Esophagus squamous epithelium (tissue), 5 donors: ENCODE results near the gene CMTM8. TPM values are rescaled to one million over a fixed set of nuclear protein-coding genes. Genes with fewer than 3 reads are reported as not detected.
A peak's percentile ranks its signal among the peaks of the same experiment; 100 is the strongest.
"Not testable (repeated sequence)": the region's sequence is repeated elsewhere in the genome, so short reads cannot be mapped to it uniquely, and the experiment has no call there.

Experiments used
- DNase-seq: peaks from one replicate; lab custom pipeline; 2025; lab: John Stamatoyannopoulos, UW
- H3K27ac ChIP-seq, 4 donors: fragments of 200-600 bp; sonication (generic); one replicate each; pipeline ENCODE4 v1.5.1; 2016 to 2019; ENCODE audit warnings: mild to moderate bottlenecking in 1 of 4
- H3K27me3 ChIP-seq, 4 donors: fragments of 200-600 bp; sonication (generic); 1 replicate in 3 of 4; 2 replicates in 1 of 4; pipeline versions ENCODE4 v1.5.1 to v1.6.0; 2017 to 2021; ENCODE audit warnings: antibody characterized with exemption in 1 of 4
- H3K36me3 ChIP-seq, 3 donors: fragments of 200-600 bp; sonication (generic); one replicate each; pipeline ENCODE4 v1.5.1; 2016 to 2019
- H3K4me1 ChIP-seq, 3 donors: fragments of 200-600 bp; sonication (generic); one replicate each; pipeline ENCODE4 v1.5.1; 2017 to 2019
- H3K4me3 ChIP-seq, 4 donors: fragments of 200-600 bp; sonication (generic); 1 replicate in 3 of 4; 2 replicates in 1 of 4; pipeline ENCODE4 v1.5.1; 2016 to 2019; ENCODE audit warnings: mild to moderate bottlenecking in 2 of 4, moderate library complexity in 1 of 4
- H3K9me3 ChIP-seq, 3 donors: fragments of 200-600 bp; sonication (generic); one replicate each; pipeline ENCODE4 v1.5.1; 2016 to 2019
- CTCF ChIP-seq, 6 experiments: fragments of 450-650 bp in 4 of 6; fragments of 200-600 bp in 2 of 6; sonication (generic) in 2 of 6; IDR thresholded peaks; one replicate each; pipeline ENCODE4 v1.5.1; 2016 to 2019; ENCODE audit warnings: antibody characterized with exemption in 6 of 6, mild to moderate bottlenecking in 4 of 6, moderate library complexity in 4 of 6
- POLR2A ChIP-seq, 4 donors: fragments of 450-650 bp; IDR thresholded peaks; one replicate each; pipeline ENCODE4 v1.6.1; 2017; ENCODE audit warnings: antibody characterized with exemption in 4 of 4, mild to moderate bottlenecking in 4 of 4, moderate library complexity in 3 of 4
- WGBS, 2 donors: methylation state at CpG; one replicate each; pipeline ENCODE4 v1.1.5; 2018; 5-methylcytosine and 5-hydroxymethylcytosine counted together
- intact Hi-C: fragments of 100-400 bp; cut with DNase I; formaldehyde crosslinking; loops from one replicate; pipeline ENCODE4 v1.15.0; 2022
- total RNA-seq, 4 donors: library from RNA; depleted of rRNA; stranded (reverse); fragments of >200 nt; gene quantifications; one replicate each; pipeline ENCODE4 v1.1.0, GENCODE V29; 2016
- donor health status: DM: yes; HTN: yes; CAD: no.

The CMTM8 gene
- total RNA-seq, 4 donors from 2014 or later, result 3.8 to 7.4 (median 4.3) TPM

GRCh38 chr3:32384938-32385337 is 146.5 kb downstream of the CMTM8 start:
- WGBS, 2 donors, result 25 to 59% methylated on average over 4 of the region's 5 CpGs
- intact Hi-C loops, result loop anchor here (5.0 kb wide), 1 partner anchor 82 kb away; no protein-coding TSS in a partner anchor
- no peak for TF ChIP-seq CTCF (IDR thresholded peaks at IDR 0.05)
- TF ChIP-seq POLR2A (IDR thresholded peaks at IDR 0.05), result no peak
- H3K36me3 ChIP-seq, result no peaks in the 10 kb centered on the region
- H3K27ac ChIP-seq, result no peak overlapping the region
- no peak overlapping the region for H3K4me3 ChIP-seq
- no peaks in the 10 kb centered on the region for H3K9me3 ChIP-seq
- no peak for DNase-seq
- peaks cover 0 to 97% (median 0%) of the 10 kb centered on the region in 4 donors for H3K27me3 ChIP-seq
- H3K4me1 ChIP-seq, result no peaks in the 10 kb centered on the region

- Histone ChIP-seq H3K9me3 (no peaks in the 10 kb centered on the region), H3K4me1 (peaks cover 0 to 19% (median 3%) of the 10 kb centered on the region in 3 donors), H3K4me3 (no peak overlapping the region), H3K27ac (no peak overlapping the region), H3K27me3 (peaks cover 0 to 100% (median 0%) of the 10 kb centered on the region in 4 donors), H3K36me3 (no peaks in the 10 kb centered on the region)
- intact Hi-C loops, result no loop called here
- no peak for TF ChIP-seq CTCF (IDR thresholded peaks at IDR 0.05)
- no peak for DNase-seq
- 74 to 86% methylated on average over 2 of the region's 2 CpGs for whole genome bisulfite sequencing, 2 donors
These were observed 149.0 kb downstream of the CMTM8 start for GRCh38 chr3:32387512-32387911.

- intact Hi-C loops, H3K4me3 ChIP-seq, H3K9me3 ChIP-seq, DNase-seq, H3K36me3 ChIP-seq, H3K27ac ChIP-seq: not testable (repeated sequence)
- peaks cover 0 to 99% (median 0%) of the 10 kb centered on the region in 4 donors for H3K27me3 ChIP-seq
- WGBS, 2 donors, result 59 to 69% methylated on average over 2 of the region's 2 CpGs
- H3K4me1 ChIP-seq, result peaks cover 0 to 26% (median 3%) of the 10 kb centered on the region in 3 donors
These were observed 151.1 kb downstream of the CMTM8 start for GRCh38 chr3:32389577-32389976.

- Histone ChIP-seq H3K4me1 (peaks cover 0 to 26% (median 3%) of the 10 kb centered on the region in 3 donors), H3K4me3 (peak within 1 kb of the TSS; percentile 47 to 83 (median 60)), H3K27me3 (peaks cover 0 to 97% (median 0%) of the 10 kb centered on the region in 4 donors), H3K9me3 (no peaks in the 10 kb centered on the region), H3K36me3 (no peaks in the 10 kb centered on the region), H3K27ac (peak within 1 kb of the TSS; percentile 72 to 91 (median 83))
- TF ChIP-seq CTCF (IDR thresholded peaks at IDR 0.05) (no peak), POLR2A (IDR thresholded peaks at IDR 0.05) (peak in 2 of 4 donors; percentile 49 to 78)
- DNase-seq, result no peak
- 1% methylated on average over 21 of the region's 107 CpGs; no CpG with 5 or more reads in 1 of the 2 donors for WGBS, 2 donors
- intact Hi-C loops, result no loop called here
These were observed 153.4 kb downstream of the CMTM8 start, which contains the start of gene CMTM7 for GRCh38 chr3:32391643-32392535. Gene CMTM7, plus strand, starts transcription at chr3:32391853. Its CDS starts 54 bp downstream, at chr3:32391907.

GRCh38 chr3:32392536-32393302 is 154.2 kb downstream of the CMTM8 start:
- H3K9me3 ChIP-seq, result no peaks in the 10 kb centered on the region
- intact Hi-C loops, result no loop called here
- no peak for TF ChIP-seq POLR2A (IDR thresholded peaks at IDR 0.05)
- no peak for TF ChIP-seq CTCF (IDR thresholded peaks at IDR 0.05)

More at GRCh38 chr3:32392536-32393302, 154.2 kb downstream of the CMTM8 start:
- no peak for DNase-seq
- Histone ChIP-seq H3K4me3 (peak overlapping the region; percentile 47 to 83 (median 60)), H3K36me3 (no peaks in the 10 kb centered on the region), H3K27ac (peak overlapping the region; percentile 72 to 91 (median 83)), H3K27me3 (peaks cover 0 to 95% (median 0%) of the 10 kb centered on the region in 4 donors), H3K4me1 (peaks cover 0 to 26% (median 3%) of the 10 kb centered on the region in 3 donors)
- 43 to 58% methylated on average over 8 to 11 of the region's 18 CpGs for WGBS, 2 donors
